ENCODE measurements around the gene KCTD15.

The KCTD15 gene

GRCh38 chr19:33808399-33808798 is 11.7 kb downstream of the KCTD15 start:
- Histone ChIP-seq H3K14ac (ENCODE audit: low read length in 2 of 2) (no peak overlapping the region), H3K23ac (ENCODE audit: low read length in 2 of 2) (no peak overlapping the region), H2BK12ac (ENCODE audit: low read length in 2 of 2) (no peak overlapping the region), H2BK15ac (ENCODE audit: low read depth, poor library complexity, severe bottlenecking) (no peak overlapping the region), H2AK5ac (ENCODE audit: low read length, severe bottlenecking) (no peak overlapping the region), H3K18ac (ENCODE audit: low read depth in 1 of 2, low read length in 2 of 2) (no peak overlapping the region), H3K9ac (ENCODE audit: low read length) (no peak overlapping the region), H2BK120ac (ENCODE audit: low read depth, low read length) (no peak overlapping the region), H3K4me2 (ENCODE audit: low read length, poor library complexity, severe bottlenecking) (no peak overlapping the region), H4K91ac (ENCODE audit: low read length) (no peak overlapping the region), H3K9me3 (ENCODE audit: control insufficient read depth, low read length) (no peaks in the 10 kb centered on the region), H3K27ac (ENCODE audit: low read length, poor library complexity, severe bottlenecking) (no peak overlapping the region), H4K8ac (ENCODE audit: low read length) (no peak overlapping the region), H3K4me1 (ENCODE audit: control insufficient read depth, insufficient read depth, low read depth, low read length) (peaks cover 18% of the 10 kb centered on the region), H2BK5ac (ENCODE audit: low read depth, low read length, poor library complexity, severe bottlenecking) (no peak overlapping the region), H3K4ac (ENCODE audit: low read depth in 1 of 2, low read length in 2 of 2) (no peak overlapping the region), H3K79me1 (replicated peaks; ENCODE audit: low read length, poor library complexity, severe bottlenecking) (peaks cover 28% of the 10 kb centered on the region), H3K36me3 (ENCODE audit: control insufficient read depth in 1 of 2, insufficient read depth in 2 of 2, low read depth in 1 of 2, low read length in 2 of 2) (peaks cover 0 to 74% of the 10 kb centered on the region in 2 experiments), H3K4me3 (ENCODE audit: insufficient read depth in 1 of 2, low read depth in 1 of 2, low read length in 2 of 2) (no peak overlapping the region), H2AFZ (ENCODE audit: low read depth, low read length) (no peak overlapping the region), H3K27me3 (ENCODE audit: control insufficient read depth in 1 of 2, insufficient read depth in 1 of 2, low read length in 2 of 2) (no peaks in the 10 kb centered on the region)
- WGBS: 81% methylated on average over 1 of the region's 1 CpG
- DNase-seq: no peak

GRCh38 chr19:33809960-33810359 is 13.3 kb downstream of the KCTD15 start:
- H2BK15ac ChIP-seq (ENCODE audit: low read depth, poor library complexity, severe bottlenecking): no peak overlapping the region
- peaks cover 17% of the 10 kb centered on the region for H3K79me1 ChIP-seq (replicated peaks; ENCODE audit: low read length, poor library complexity, severe bottlenecking)
- H2AK5ac ChIP-seq (ENCODE audit: low read length, severe bottlenecking): no peak overlapping the region
- peaks cover 16% of the 10 kb centered on the region for H3K4me1 ChIP-seq (ENCODE audit: control insufficient read depth, insufficient read depth, low read depth, low read length)
- H4K8ac ChIP-seq (ENCODE audit: low read length): no peak overlapping the region
- H3K14ac ChIP-seq (ENCODE audit: low read length in 2 of 2): no peak overlapping the region
- WGBS: 82% methylated on average over 5 of the region's 6 CpGs
- H3K4ac ChIP-seq (ENCODE audit: low read depth in 1 of 2, low read length in 2 of 2): no peak overlapping the region
- no peak overlapping the region for H3K18ac ChIP-seq (ENCODE audit: low read depth in 1 of 2, low read length in 2 of 2)
- H2BK5ac ChIP-seq (ENCODE audit: low read depth, low read length, poor library complexity, severe bottlenecking): no peak overlapping the region
- DNase-seq: peak; percentile 17
- peak overlapping the region in 1 of 2 experiments; percentile 6 for H3K4me3 ChIP-seq (ENCODE audit: insufficient read depth in 1 of 2, low read depth in 1 of 2, low read length in 2 of 2)
- no peak overlapping the region for H3K23ac ChIP-seq (ENCODE audit: low read length in 2 of 2)
- no peak overlapping the region for H2BK120ac ChIP-seq (ENCODE audit: low read depth, low read length)
- no peak overlapping the region for H2BK12ac ChIP-seq (ENCODE audit: low read length in 2 of 2)
- H4K91ac ChIP-seq (ENCODE audit: low read length): no peak overlapping the region
- H3K27ac ChIP-seq (ENCODE audit: low read length, poor library complexity, severe bottlenecking): no peak overlapping the region
- H3K4me2 ChIP-seq (ENCODE audit: low read length, poor library complexity, severe bottlenecking): no peak overlapping the region
- H3K9ac ChIP-seq (ENCODE audit: low read length): no peak overlapping the region
- peaks cover 0 to 67% of the 10 kb centered on the region in 2 experiments for H3K36me3 ChIP-seq (ENCODE audit: control insufficient read depth in 1 of 2, insufficient read depth in 2 of 2, low read depth in 1 of 2, low read length in 2 of 2)
- H2AFZ ChIP-seq (ENCODE audit: low read depth, low read length): no peak overlapping the region
- H3K9me3 ChIP-seq (ENCODE audit: control insufficient read depth, low read length): no peaks in the 10 kb centered on the region
- H3K27me3 ChIP-seq (ENCODE audit: control insufficient read depth in 1 of 2, insufficient read depth in 1 of 2, low read length in 2 of 2): no peaks in the 10 kb centered on the region

- no peak overlapping the region for H2BK12ac ChIP-seq (ENCODE audit: low read length in 2 of 2)
- H3K18ac ChIP-seq (ENCODE audit: low read depth in 1 of 2, low read length in 2 of 2): no peak overlapping the region
- H3K9ac ChIP-seq (ENCODE audit: low read length): no peak overlapping the region
- H2BK5ac ChIP-seq (ENCODE audit: low read depth, low read length, poor library complexity, severe bottlenecking): no peak overlapping the region
- H3K4ac ChIP-seq (ENCODE audit: low read depth in 1 of 2, low read length in 2 of 2): no peak overlapping the region
- no peak overlapping the region for H3K14ac ChIP-seq (ENCODE audit: low read length in 2 of 2)
- H3K27me3 ChIP-seq (ENCODE audit: control insufficient read depth in 1 of 2, insufficient read depth in 1 of 2, low read length in 2 of 2): no peaks in the 10 kb centered on the region
- no peak overlapping the region for H4K8ac ChIP-seq (ENCODE audit: low read length)
- no peak for DNase-seq
- H3K27ac ChIP-seq (ENCODE audit: low read length, poor library complexity, severe bottlenecking): no peak overlapping the region
- 96% methylated on average over 11 of the region's 11 CpGs for WGBS
- H2AFZ ChIP-seq (ENCODE audit: low read depth, low read length): no peak overlapping the region
- no peak overlapping the region for H3K4me2 ChIP-seq (ENCODE audit: low read length, poor library complexity, severe bottlenecking)
- H3K4me3 ChIP-seq (ENCODE audit: insufficient read depth in 1 of 2, low read depth in 1 of 2, low read length in 2 of 2): no peak overlapping the region
- no peak overlapping the region for H2BK120ac ChIP-seq (ENCODE audit: low read depth, low read length)
- H3K36me3 ChIP-seq (ENCODE audit: control insufficient read depth in 1 of 2, insufficient read depth in 2 of 2, low read depth in 1 of 2, low read length in 2 of 2): peaks cover 0 to 58% of the 10 kb centered on the region in 2 experiments
- peaks cover 11% of the 10 kb centered on the region for H3K79me1 ChIP-seq (replicated peaks; ENCODE audit: low read length, poor library complexity, severe bottlenecking)
- H3K9me3 ChIP-seq (ENCODE audit: control insufficient read depth, low read length): no peaks in the 10 kb centered on the region
- no peak overlapping the region for H2BK15ac ChIP-seq (ENCODE audit: low read depth, poor library complexity, severe bottlenecking)
- no peak overlapping the region for H4K91ac ChIP-seq (ENCODE audit: low read length)
- H3K4me1 ChIP-seq (ENCODE audit: control insufficient read depth, insufficient read depth, low read depth, low read length): peaks cover 16% of the 10 kb centered on the region
- no peak overlapping the region for H3K23ac ChIP-seq (ENCODE audit: low read length in 2 of 2)
- no peak overlapping the region for H2AK5ac ChIP-seq (ENCODE audit: low read length, severe bottlenecking)
Observed at GRCh38 chr19:33810821-33811220, 14.2 kb downstream of the KCTD15 start.

- Histone ChIP-seq H3K18ac (ENCODE audit: low read depth in 1 of 2, low read length in 2 of 2) (no peak overlapping the region), H3K4ac (ENCODE audit: low read depth in 1 of 2, low read length in 2 of 2) (no peak overlapping the region), H3K4me3 (ENCODE audit: insufficient read depth in 1 of 2, low read depth in 1 of 2, low read length in 2 of 2) (peak overlapping the region in 1 of 2 experiments; percentile 30), H4K91ac (ENCODE audit: low read length) (no peak overlapping the region), H2BK12ac (ENCODE audit: low read length in 2 of 2) (no peak overlapping the region), H4K8ac (ENCODE audit: low read length) (no peak overlapping the region), H3K27me3 (ENCODE audit: control insufficient read depth in 1 of 2, insufficient read depth in 1 of 2, low read length in 2 of 2) (no peaks in the 10 kb centered on the region), H2BK15ac (ENCODE audit: low read depth, poor library complexity, severe bottlenecking) (no peak overlapping the region), H3K14ac (ENCODE audit: low read length in 2 of 2) (no peak overlapping the region), H2AK5ac (ENCODE audit: low read length, severe bottlenecking) (no peak overlapping the region), H3K9me3 (ENCODE audit: control insufficient read depth, low read length) (no peaks in the 10 kb centered on the region), H3K9ac (ENCODE audit: low read length) (no peak overlapping the region), H3K79me1 (replicated peaks; ENCODE audit: low read length, poor library complexity, severe bottlenecking) (peaks cover 9% of the 10 kb centered on the region), H3K27ac (ENCODE audit: low read length, poor library complexity, severe bottlenecking) (no peak overlapping the region), H3K4me2 (ENCODE audit: low read length, poor library complexity, severe bottlenecking) (no peak overlapping the region), H3K23ac (ENCODE audit: low read length in 2 of 2) (no peak overlapping the region), H2BK5ac (ENCODE audit: low read depth, low read length, poor library complexity, severe bottlenecking) (no peak overlapping the region), H3K36me3 (ENCODE audit: control insufficient read depth in 1 of 2, insufficient read depth in 2 of 2, low read depth in 1 of 2, low read length in 2 of 2) (peaks cover 0 to 54% of the 10 kb centered on the region in 2 experiments), H2AFZ (ENCODE audit: low read depth, low read length) (no peak overlapping the region), H3K4me1 (ENCODE audit: control insufficient read depth, insufficient read depth, low read depth, low read length) (peaks cover 16% of the 10 kb centered on the region), H2BK120ac (ENCODE audit: low read depth, low read length) (no peak overlapping the region)
- 97% methylated on average over 36 of the region's 41 CpGs for WGBS
- no peak for DNase-seq
Observed at GRCh38 chr19:33811246-33811645, 14.6 kb downstream of the KCTD15 start.

Data from mesenchymal stem cell (in vitro differentiated cells and primary cell).